HG03354 (cell line): Measurements from ENCODE around the gene ZNF664.
"Not testable (repeated sequence)": the region's sequence is repeated elsewhere in the genome, so short reads cannot be mapped to it uniquely, and the experiment has no call there.

Source experiments
- ATAC-seq: cut with Tn5 transposase; IDR thresholded peaks from one replicate; pipeline ENCODE4 v1.9.1; 2021; ENCODE audit warnings: mild to moderate bottlenecking; ENCODE audit not compliant: unreplicated experiment, poor library complexity, severe bottlenecking

The ZNF664 gene

GRCh38 chr12:123941000-123941399 is 32.0 kb upstream of the ZNF664 start:
- no peak for ATAC-seq

- ATAC-seq, result no peak
Measured at GRCh38 chr12:123941624-123942237, 31.3 kb upstream of the ZNF664 start.

- no peak for ATAC-seq
Measured at GRCh38 chr12:123942238-123942653, 30.8 kb upstream of the ZNF664 start.

GRCh38 chr12:123942911-123943648 is 29.9 kb upstream of the ZNF664 start:
- ATAC-seq, result no peak

- no peak for ATAC-seq
Measured at GRCh38 chr12:123943816-123944215, 29.2 kb upstream of the ZNF664 start.

GRCh38 chr12:123944696-123945095 is 28.3 kb upstream of the ZNF664 start:
- ATAC-seq, result no peak

GRCh38 chr12:123945287-123946151 is 27.5 kb upstream of the ZNF664 start:
- ATAC-seq, result no peak

GRCh38 chr12:123946152-123946515 is 26.9 kb upstream of the ZNF664 start:
- no peak for ATAC-seq

GRCh38 chr12:123946516-123947505 is 26.2 kb upstream of the ZNF664 start:
- not testable (repeated sequence) for ATAC-seq

GRCh38 chr12:123947531-123947930 is 25.5 kb upstream of the ZNF664 start:
- ATAC-seq, result not testable (repeated sequence)

- no peak for ATAC-seq
Measured at GRCh38 chr12:123948401-123948795, 24.6 kb upstream of the ZNF664 start.

- no peak for ATAC-seq
Measured at GRCh38 chr12:123948796-123949769, 23.9 kb upstream of the ZNF664 start.

GRCh38 chr12:123949770-123950165 is 23.2 kb upstream of the ZNF664 start:
- ATAC-seq, result no peak

GRCh38 chr12:123950476-123951349 is 22.3 kb upstream of the ZNF664 start:
- no peak for ATAC-seq

GRCh38 chr12:123951467-123951866 is 21.5 kb upstream of the ZNF664 start:
- no peak for ATAC-seq

GRCh38 chr12:123952037-123952436 is 21.0 kb upstream of the ZNF664 start:
- ATAC-seq, result no peak

- ATAC-seq, result no peak
Measured at GRCh38 chr12:123954647-123955350, 18.2 kb upstream of the ZNF664 start.
